ENCODE data around the gene UCP2.
A peak's percentile ranks its signal among the peaks of the same experiment; 100 is the strongest.
"Not testable (repeated sequence)": the region's sequence is repeated elsewhere in the genome, so short reads cannot be mapped to it uniquely, and the experiment has no call there.

Gene UCP2

GRCh38 chr11:73939096-73939495, 43.5 kb downstream of the UCP2 start:
- no peak for DNase-seq

- not testable (repeated sequence) for DNase-seq
Measured at GRCh38 chr11:73936047-73936446, 46.6 kb downstream of the UCP2 start.

DNA sequence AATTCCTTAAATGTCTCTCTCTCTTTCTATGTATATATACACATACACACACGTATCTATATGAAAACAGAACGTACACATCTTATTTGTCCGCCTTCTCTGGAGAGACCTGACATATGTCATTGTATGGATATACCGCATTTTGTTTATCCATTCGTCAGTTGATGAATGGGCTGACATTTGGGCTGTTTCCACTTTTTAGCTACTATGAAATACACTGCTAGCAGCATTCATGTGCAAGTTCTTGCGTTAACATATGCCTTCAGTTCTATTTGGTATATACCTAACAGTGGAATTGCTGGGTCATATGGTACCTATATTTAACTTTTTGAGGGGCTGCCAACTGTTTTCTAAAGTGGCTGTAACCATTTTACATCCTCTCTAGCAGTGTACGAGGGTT, 49.9 kb downstream of the UCP2 start:
- DNase-seq = no peak

DNA sequence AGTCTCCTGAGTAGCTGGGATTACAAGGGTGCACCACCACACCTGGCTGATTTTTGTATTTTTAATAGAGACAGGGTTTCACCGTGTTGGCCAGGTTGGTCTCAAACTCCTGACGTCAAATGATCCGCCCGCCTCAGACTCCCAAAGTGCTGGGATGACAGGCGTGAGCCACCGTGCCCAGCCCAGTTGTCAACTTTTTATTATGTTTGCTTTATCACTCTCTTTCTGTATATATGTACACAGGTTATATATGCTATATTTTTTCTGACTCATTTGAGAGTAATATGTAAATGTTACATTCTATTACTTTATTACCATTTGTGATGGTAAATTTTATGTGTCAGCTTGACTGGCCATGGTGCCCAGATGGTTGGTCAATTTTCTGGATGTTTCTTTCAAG, 50.7 kb downstream of the UCP2 start:
- DNase-seq = no peak

DNA sequence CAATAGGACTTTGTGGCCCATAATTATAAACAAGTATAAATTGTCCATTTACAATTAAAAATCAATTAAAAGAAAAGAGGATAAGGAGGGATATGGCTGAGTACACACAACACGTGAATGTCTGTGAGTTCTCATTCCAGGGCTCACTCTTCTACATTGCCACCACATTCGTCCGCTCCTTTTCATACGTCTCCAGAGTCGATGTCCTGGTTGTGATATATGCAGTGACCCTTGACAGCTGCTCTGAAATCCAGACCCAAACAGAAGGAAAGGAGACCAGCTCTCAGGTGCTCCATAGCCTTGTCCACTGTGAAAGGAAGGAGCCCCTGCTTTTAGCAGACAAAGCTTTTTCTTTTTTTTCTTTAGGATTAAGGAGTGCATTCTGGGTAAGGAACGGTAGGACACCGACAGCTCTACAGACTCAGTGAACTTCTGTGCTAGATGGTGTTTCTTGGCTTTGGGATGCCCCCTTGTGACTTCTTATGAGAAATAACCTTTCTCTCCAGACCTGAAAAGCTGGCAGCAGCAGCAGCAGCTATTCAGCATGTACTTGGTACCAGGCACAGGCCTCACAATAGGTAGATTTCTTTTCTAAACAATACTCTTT, 51.5 kb downstream of the UCP2 start:
- peak; percentile 88 for DNase-seq

DNA sequence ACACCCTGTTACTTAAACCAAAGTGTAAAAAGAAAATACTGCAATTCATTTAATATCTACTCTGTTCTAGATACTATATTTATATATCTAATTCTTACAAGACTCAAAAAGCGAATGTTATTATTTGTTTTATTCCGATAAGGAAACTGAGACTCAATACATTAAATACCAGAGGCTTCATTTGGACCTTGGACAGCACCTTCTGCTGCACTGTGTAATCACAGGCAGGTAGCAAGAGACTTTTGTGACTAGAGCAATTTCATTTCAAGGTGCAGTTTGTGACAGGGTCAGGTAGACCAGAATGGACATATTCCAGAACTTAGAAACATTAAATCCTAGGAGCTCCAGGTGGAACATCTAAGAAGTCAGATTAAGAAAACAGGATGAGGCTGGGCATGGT, 53.3 kb downstream of the UCP2 start:
- DNase-seq = no peak
